Mesothelial cell of epicardium (in vitro differentiated cells): ENCODE measurements around the gene ABHD3. TPM values are rescaled to one million over a fixed set of nuclear protein-coding genes. Genes with fewer than 3 reads are reported as not detected.

Source experiments
- DNase-seq, 2 experiments: peaks; one replicate each; pipeline ENCODE4 v3.0.0; 2021; ENCODE audit warnings: low spot score in 2 of 2; ENCODE audit not compliant: unreplicated experiment in 2 of 2
- H3K27ac Mint-ChIP-seq: 2 replicates; pipeline ENCODE4 v1.8.0; 2021; ENCODE audit warnings: mixed read lengths
- H3K27me3 Mint-ChIP-seq: 2 replicates; pipeline ENCODE4 v1.8.0; 2021; ENCODE audit warnings: low read depth, mixed read lengths
- H3K36me3 Mint-ChIP-seq: 2 replicates; pipeline ENCODE4 v1.8.0; 2021; ENCODE audit warnings: mixed read lengths
- H3K4me1 Mint-ChIP-seq: 2 replicates; pipeline ENCODE4 v1.8.0; 2021; ENCODE audit warnings: mixed read lengths
- H3K4me3 Mint-ChIP-seq: 2 replicates; pipeline ENCODE4 v1.8.0; 2021; ENCODE audit warnings: mild to moderate bottlenecking, moderate library complexity, mixed read lengths
- H3K9me3 Mint-ChIP-seq: 2 replicates; pipeline ENCODE4 v1.8.0; 2021; ENCODE audit warnings: mixed read lengths
- CTCF ChIP-seq: fragments of 200-600 bp; sonication (generic); IDR thresholded peaks from one replicate; pipeline ENCODE4 v1.5.0; 2021; ENCODE audit warnings: antibody characterized with exemption; ENCODE audit not compliant: unreplicated experiment
- total RNA-seq: library from RNA; stranded (reverse); gene quantifications from 3 replicates; pipeline ENCODE4 v1.2.1, GENCODE V29; 2021

The ABHD3 gene
- total RNA-seq, 1 donor from 2014 or later, result 6.0 TPM

- Mint-ChIP-seq H3K4me1 (no peaks in the 10 kb centered on the region), H3K27me3 (no peaks in the 10 kb centered on the region), H3K27ac (no peak overlapping the region), H3K4me3 (no peak overlapping the region), H3K9me3 (no peaks in the 10 kb centered on the region), H3K36me3 (no peaks in the 10 kb centered on the region)
- no peak for DNase-seq
- no peak for TF ChIP-seq CTCF
Observed at GRCh38 chr18:21663578-21663977, 41.0 kb downstream of the ABHD3 start.

- no peak for TF ChIP-seq CTCF
- no peak overlapping the region for H3K4me3 Mint-ChIP-seq
- H3K36me3 Mint-ChIP-seq, result no peaks in the 10 kb centered on the region
- no peak overlapping the region for H3K27ac Mint-ChIP-seq
- H3K9me3 Mint-ChIP-seq, result no peaks in the 10 kb centered on the region
- DNase-seq, result no peak
- H3K4me1 Mint-ChIP-seq, result no peaks in the 10 kb centered on the region
- H3K27me3 Mint-ChIP-seq, result no peaks in the 10 kb centered on the region
Observed at GRCh38 chr18:21662581-21662980, 42.0 kb downstream of the ABHD3 start.

- no peak overlapping the region for H3K27ac Mint-ChIP-seq
- H3K9me3 Mint-ChIP-seq, result no peaks in the 10 kb centered on the region
- H3K27me3 Mint-ChIP-seq, result no peaks in the 10 kb centered on the region
- no peak for TF ChIP-seq CTCF
- peaks cover 2% of the 10 kb centered on the region for H3K36me3 Mint-ChIP-seq
- H3K4me1 Mint-ChIP-seq, result no peaks in the 10 kb centered on the region
- H3K4me3 Mint-ChIP-seq, result no peak overlapping the region
- no peak for DNase-seq
Observed at GRCh38 chr18:21660078-21660477, 44.5 kb downstream of the ABHD3 start.

- DNase-seq, result no peak
- Mint-ChIP-seq H3K4me3 (no peak overlapping the region), H3K36me3 (peaks cover 5% of the 10 kb centered on the region), H3K27ac (no peak overlapping the region), H3K9me3 (no peaks in the 10 kb centered on the region), H3K4me1 (no peaks in the 10 kb centered on the region), H3K27me3 (no peaks in the 10 kb centered on the region)
- TF ChIP-seq CTCF, result no peak
Observed at GRCh38 chr18:21656402-21656801, 48.2 kb downstream of the ABHD3 start.

GRCh38 chr18:21653361-21653760, 51.2 kb downstream of the ABHD3 start:
- no peak for TF ChIP-seq CTCF
- Mint-ChIP-seq H3K9me3 (no peaks in the 10 kb centered on the region), H3K36me3 (peaks cover 7% of the 10 kb centered on the region), H3K27ac (no peak overlapping the region), H3K27me3 (no peaks in the 10 kb centered on the region), H3K4me1 (no peaks in the 10 kb centered on the region), H3K4me3 (no peak overlapping the region)
- no peak for DNase-seq

- no peak for DNase-seq
- H3K27ac Mint-ChIP-seq, result no peak overlapping the region
- no peaks in the 10 kb centered on the region for H3K27me3 Mint-ChIP-seq
- no peak for TF ChIP-seq CTCF
- peaks cover 7% of the 10 kb centered on the region for H3K36me3 Mint-ChIP-seq
- H3K4me1 Mint-ChIP-seq, result no peaks in the 10 kb centered on the region
- no peaks in the 10 kb centered on the region for H3K9me3 Mint-ChIP-seq
- H3K4me3 Mint-ChIP-seq, result no peak overlapping the region
Observed at GRCh38 chr18:21652073-21652472, 52.5 kb downstream of the ABHD3 start.
